Activated naive CD4-positive, alpha-beta T cell treated with anti-CD3 and anti-CD28 coated beads for 36 hours (primary cell): Measurements from ENCODE around the gene SCNN1B. TPM values are rescaled to one million over a fixed set of nuclear protein-coding genes. Genes with fewer than 3 reads are reported as not detected.
"Not testable (repeated sequence)": the region's sequence is repeated elsewhere in the genome, so short reads cannot be mapped to it uniquely, and the experiment has no call there.

Experiments
- CTCF ChIA-PET: fragments of 350-600 bp; sonication (Branson Sonifier 250); formaldehyde crosslinking; loops from one replicate; lab custom pipeline; 2021; ENCODE audit warnings: antibody characterized with exemption; lab: Charles Lee
- DNase-seq: peaks from one replicate; pipeline ENCODE4 v3.0.0-alpha.2; 2020
- H3K27ac Mint-ChIP-seq: one replicate; pipeline ENCODE4 v1.8.0; 2021; ENCODE audit warnings: mild to moderate bottlenecking, mixed read lengths
- H3K27me3 Mint-ChIP-seq: one replicate; pipeline ENCODE4 v1.8.0; 2021; ENCODE audit warnings: low read depth, mixed read lengths
- H3K36me3 Mint-ChIP-seq: one replicate; pipeline ENCODE4 v1.8.0; 2021; ENCODE audit warnings: low read depth, mixed read lengths
- H3K4me1 Mint-ChIP-seq: one replicate; pipeline ENCODE4 v1.8.0; 2021; ENCODE audit warnings: low read depth, mixed read lengths
- H3K4me3 Mint-ChIP-seq: one replicate; pipeline ENCODE4 v1.8.0; 2021; ENCODE audit warnings: mild to moderate bottlenecking, moderate library complexity, mixed read lengths
- H3K9me3 Mint-ChIP-seq: one replicate; pipeline ENCODE4 v1.8.0; 2021; ENCODE audit warnings: mixed read lengths
- intact Hi-C: fragments of 100-400 bp; cut with micrococcal nuclease; formaldehyde crosslinking; loops from one replicate; pipeline ENCODE4 v1.15.1; 2023
- total RNA-seq, 2 experiments: library from RNA; stranded (reverse); gene quantifications; one replicate each; pipeline ENCODE4 v1.2.3, GENCODE V29; 2021

Gene SCNN1B
- total RNA-seq, 2 experiments from 2014 or later = not detected

- Mint-ChIP-seq H3K27ac (no peak overlapping the region), H3K36me3 (no peaks in the 10 kb centered on the region), H3K4me3 (no peak overlapping the region), H3K4me1 (no peaks in the 10 kb centered on the region), H3K27me3 (peaks cover 9% of the 10 kb centered on the region), H3K9me3 (peaks cover 4% of the 10 kb centered on the region)
- DNase-seq = no peak
- CTCF ChIA-PET = no interaction called here
- intact Hi-C loops = no loop called here
These were observed 49.3 kb downstream of the SCNN1B start for GRCh38 chr16:23351360-23351759.

GRCh38 chr16:23353440-23353839 lies 51.3 kb downstream of the SCNN1B start:
- Mint-ChIP-seq H3K27ac (no peak overlapping the region), H3K4me3 (no peak overlapping the region), H3K27me3 (peaks cover 9% of the 10 kb centered on the region), H3K36me3 (no peaks in the 10 kb centered on the region), H3K4me1 (no peaks in the 10 kb centered on the region), H3K9me3 (peaks cover 4% of the 10 kb centered on the region)
- CTCF ChIA-PET = no interaction called here
- intact Hi-C loops = no loop called here
- no peak for DNase-seq

- Mint-ChIP-seq H3K27ac (no peak overlapping the region), H3K4me3 (no peak overlapping the region), H3K9me3 (peaks cover 4% of the 10 kb centered on the region), H3K4me1 (no peaks in the 10 kb centered on the region), H3K36me3 (no peaks in the 10 kb centered on the region), H3K27me3 (peaks cover 6% of the 10 kb centered on the region)
- CTCF ChIA-PET = no interaction called here
- intact Hi-C loops = no loop called here
- DNase-seq = no peak
These were observed 52.1 kb downstream of the SCNN1B start for GRCh38 chr16:23354246-23354645.

- H3K4me1 Mint-ChIP-seq = no peaks in the 10 kb centered on the region
- H3K4me3 Mint-ChIP-seq = no peak overlapping the region
- peaks cover 6% of the 10 kb centered on the region for H3K27me3 Mint-ChIP-seq
- intact Hi-C loops = no loop called here
- CTCF ChIA-PET = interaction anchor here (0.6 kb wide), 1 partner anchor 134 kb away, joined by 3 read pairs; no protein-coding TSS in a partner anchor
- H3K9me3 Mint-ChIP-seq = peaks cover 4% of the 10 kb centered on the region
- no peak for DNase-seq
- no peaks in the 10 kb centered on the region for H3K36me3 Mint-ChIP-seq
- H3K27ac Mint-ChIP-seq = no peak overlapping the region
These were observed 53.1 kb downstream of the SCNN1B start for GRCh38 chr16:23355106-23355670.

- H3K36me3 Mint-ChIP-seq = no peaks in the 10 kb centered on the region
- H3K27me3 Mint-ChIP-seq = peaks cover 3% of the 10 kb centered on the region
- intact Hi-C loops = no loop called here
- no peaks in the 10 kb centered on the region for H3K4me1 Mint-ChIP-seq
- no peak for DNase-seq
- CTCF ChIA-PET = no interaction called here
- H3K9me3 Mint-ChIP-seq = peaks cover 4% of the 10 kb centered on the region
- H3K27ac Mint-ChIP-seq = no peak overlapping the region
- no peak overlapping the region for H3K4me3 Mint-ChIP-seq
These were observed 54.8 kb downstream of the SCNN1B start for GRCh38 chr16:23356941-23357340.

- Mint-ChIP-seq H3K4me3 (no peak overlapping the region), H3K27me3 (no peaks in the 10 kb centered on the region), H3K27ac (no peak overlapping the region), H3K9me3 (no peaks in the 10 kb centered on the region), H3K36me3 (no peaks in the 10 kb centered on the region), H3K4me1 (no peaks in the 10 kb centered on the region)
- no peak for DNase-seq
- intact Hi-C loops = no loop called here
- CTCF ChIA-PET = no interaction called here
These were observed 55.7 kb downstream of the SCNN1B start for GRCh38 chr16:23357761-23358290.

- H3K4me1 Mint-ChIP-seq = peaks cover under 1% of the 10 kb centered on the region
- intact Hi-C loops = no loop called here
- H3K27me3 Mint-ChIP-seq = no peaks in the 10 kb centered on the region
- no peak for DNase-seq
- CTCF ChIA-PET = no interaction called here
- no peak overlapping the region for H3K27ac Mint-ChIP-seq
- H3K4me3 Mint-ChIP-seq = no peak overlapping the region
- no peaks in the 10 kb centered on the region for H3K36me3 Mint-ChIP-seq
- no peaks in the 10 kb centered on the region for H3K9me3 Mint-ChIP-seq
These were observed 57.1 kb downstream of the SCNN1B start for GRCh38 chr16:23359092-23359760.

- Mint-ChIP-seq H3K27me3 (no peaks in the 10 kb centered on the region), H3K27ac (no peak overlapping the region), H3K9me3 (no peaks in the 10 kb centered on the region), H3K36me3 (no peaks in the 10 kb centered on the region), H3K4me1 (peaks cover 11% of the 10 kb centered on the region), H3K4me3 (no peak overlapping the region)
- intact Hi-C loops = no loop called here
- no peak for DNase-seq
- CTCF ChIA-PET = no interaction called here
These were observed 60.6 kb downstream of the SCNN1B start for GRCh38 chr16:23362460-23363317.

- intact Hi-C loops = loop anchor here (5.0 kb wide), 1 partner anchor 183 kb away; the partner anchor contains the start of gene SCNN1G
- peaks cover 11% of the 10 kb centered on the region for H3K4me1 Mint-ChIP-seq
- no peak overlapping the region for H3K4me3 Mint-ChIP-seq
- CTCF ChIA-PET = no interaction called here
- peaks cover 4% of the 10 kb centered on the region for H3K27me3 Mint-ChIP-seq
- H3K27ac Mint-ChIP-seq = no peak overlapping the region
- no peaks in the 10 kb centered on the region for H3K36me3 Mint-ChIP-seq
- H3K9me3 Mint-ChIP-seq = no peaks in the 10 kb centered on the region
- DNase-seq = peak; percentile 61
These were observed 63.6 kb downstream of the SCNN1B start for GRCh38 chr16:23365602-23366240.

GRCh38 chr16:23366341-23366740 lies 64.2 kb downstream of the SCNN1B start:
- not testable (repeated sequence) for H3K4me3 Mint-ChIP-seq, H3K27me3 Mint-ChIP-seq, H3K36me3 Mint-ChIP-seq, H3K9me3 Mint-ChIP-seq, H3K27ac Mint-ChIP-seq, DNase-seq
- peaks cover 11% of the 10 kb centered on the region for H3K4me1 Mint-ChIP-seq
- CTCF ChIA-PET = interaction anchor here (0.8 kb wide), 1 partner anchor 69 kb away, joined by 3 read pairs; no protein-coding TSS in a partner anchor
- intact Hi-C loops = loop anchor here (5.0 kb wide), 1 partner anchor 184 kb away; the partner anchor contains the start of gene SCNN1G

- no peaks in the 10 kb centered on the region for H3K9me3 Mint-ChIP-seq
- peaks cover 4% of the 10 kb centered on the region for H3K27me3 Mint-ChIP-seq
- no peak for DNase-seq
- peaks cover 11% of the 10 kb centered on the region for H3K4me1 Mint-ChIP-seq
- H3K36me3 Mint-ChIP-seq = no peaks in the 10 kb centered on the region
- CTCF ChIA-PET = no interaction called here
- H3K27ac Mint-ChIP-seq = no peak overlapping the region
- H3K4me3 Mint-ChIP-seq = no peak overlapping the region
- intact Hi-C loops = loop anchor here (5.0 kb wide), 1 partner anchor 185 kb away; the partner anchor contains the start of gene SCNN1G
These were observed 65.5 kb downstream of the SCNN1B start for GRCh38 chr16:23367564-23367963.

- peaks cover 4% of the 10 kb centered on the region for H3K27me3 Mint-ChIP-seq
- intact Hi-C loops = loop anchor here (5.0 kb wide), 1 partner anchor 186 kb away; the partner anchor contains the start of gene SCNN1G
- H3K36me3 Mint-ChIP-seq = no peaks in the 10 kb centered on the region
- no peak overlapping the region for H3K27ac Mint-ChIP-seq
- peaks cover 11% of the 10 kb centered on the region for H3K4me1 Mint-ChIP-seq
- H3K4me3 Mint-ChIP-seq = no peak overlapping the region
- H3K9me3 Mint-ChIP-seq = no peaks in the 10 kb centered on the region
- CTCF ChIA-PET = no interaction called here
- no peak for DNase-seq
These were observed 65.9 kb downstream of the SCNN1B start for GRCh38 chr16:23367988-23368387.
